Panc1 (cell line): Measurements from ENCODE around the gene MSH2.

Source experiments
- CTCF ChIP-seq: fragments of 450-650 bp; IDR thresholded peaks from 2 replicates; pipeline ENCODE4 v1.5.1; 2017; ENCODE audit warnings: mild to moderate bottlenecking
- POLR2AphosphoS5 ChIP-seq: IDR thresholded peaks from 2 replicates; pipeline ENCODE4 v1.6.1; 2012; ENCODE audit warnings: mild to moderate bottlenecking, low read depth, low read length, moderate library complexity
- SIN3A ChIP-seq: IDR thresholded peaks from 2 replicates; pipeline ENCODE4 v1.6.1; 2012; ENCODE audit warnings: low read depth, mild to moderate bottlenecking, low read length, moderate library complexity, borderline replicate concordance; ENCODE audit not compliant: insufficient read depth
- TF ChIP-seq, protein P1 (sequence below), 2 experiments: IDR thresholded peaks; 2 replicates each; pipeline ENCODE4 v1.6.1; 2011 to 2012; ENCODE audit warnings: low read depth in 2 of 2, control low read depth in 1 of 2, low read length in 1 of 2, mild to moderate bottlenecking in 1 of 2, moderate library complexity in 1 of 2; ENCODE audit not compliant: insufficient read depth in 1 of 2

GRCh38 chr2:47357483-47357882 is 45.5 kb upstream of the MSH2 start:
- TF ChIP-seq POLR2AphosphoS5 (no peak), CTCF (no peak), SIN3A (no peak)
- TF ChIP-seq, protein P1, sequence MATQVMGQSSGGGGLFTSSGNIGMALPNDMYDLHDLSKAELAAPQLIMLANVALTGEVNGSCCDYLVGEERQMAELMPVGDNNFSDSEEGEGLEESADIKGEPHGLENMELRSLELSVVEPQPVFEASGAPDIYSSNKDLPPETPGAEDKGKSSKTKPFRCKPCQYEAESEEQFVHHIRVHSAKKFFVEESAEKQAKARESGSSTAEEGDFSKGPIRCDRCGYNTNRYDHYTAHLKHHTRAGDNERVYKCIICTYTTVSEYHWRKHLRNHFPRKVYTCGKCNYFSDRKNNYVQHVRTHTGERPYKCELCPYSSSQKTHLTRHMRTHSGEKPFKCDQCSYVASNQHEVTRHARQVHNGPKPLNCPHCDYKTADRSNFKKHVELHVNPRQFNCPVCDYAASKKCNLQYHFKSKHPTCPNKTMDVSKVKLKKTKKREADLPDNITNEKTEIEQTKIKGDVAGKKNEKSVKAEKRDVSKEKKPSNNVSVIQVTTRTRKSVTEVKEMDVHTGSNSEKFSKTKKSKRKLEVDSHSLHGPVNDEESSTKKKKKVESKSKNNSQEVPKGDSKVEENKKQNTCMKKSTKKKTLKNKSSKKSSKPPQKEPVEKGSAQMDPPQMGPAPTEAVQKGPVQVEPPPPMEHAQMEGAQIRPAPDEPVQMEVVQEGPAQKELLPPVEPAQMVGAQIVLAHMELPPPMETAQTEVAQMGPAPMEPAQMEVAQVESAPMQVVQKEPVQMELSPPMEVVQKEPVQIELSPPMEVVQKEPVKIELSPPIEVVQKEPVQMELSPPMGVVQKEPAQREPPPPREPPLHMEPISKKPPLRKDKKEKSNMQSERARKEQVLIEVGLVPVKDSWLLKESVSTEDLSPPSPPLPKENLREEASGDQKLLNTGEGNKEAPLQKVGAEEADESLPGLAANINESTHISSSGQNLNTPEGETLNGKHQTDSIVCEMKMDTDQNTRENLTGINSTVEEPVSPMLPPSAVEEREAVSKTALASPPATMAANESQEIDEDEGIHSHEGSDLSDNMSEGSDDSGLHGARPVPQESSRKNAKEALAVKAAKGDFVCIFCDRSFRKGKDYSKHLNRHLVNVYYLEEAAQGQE (IDR thresholded peaks at IDR 0.05; ENCODE audit: insufficient read depth in 1 of 2, low read depth in 2 of 2, low read length in 1 of 2) = no peak
